Kidney (tissue), 14 donors: ENCODE measurements around the gene UTS2. TPM values are rescaled to one million over a fixed set of nuclear protein-coding genes. Genes with fewer than 3 reads are reported as not detected.

ENCODE experiments used
- DNase-seq, 5 donors: peaks; one replicate each; pipeline ENCODE4 v3.0.0-alpha.2; 2013 to 2020
- FAIRE-seq: peaks from 2 replicates; lab custom pipeline; 2012; peaks lifted over from hg19 to GRCh38; lab: Jason Lieb, UNC
- H3K27ac ChIP-seq, 2 donors: one replicate each; pipeline ENCODE4 v1.7.0; 2013; ENCODE audit warnings: low read depth in 2 of 2, low read length in 2 of 2, inconsistent platforms in 1 of 2
- H3K27me3 ChIP-seq: one replicate; pipeline ENCODE4 v1.7.1; 2013; ENCODE audit warnings: low read length, inconsistent platforms; ENCODE audit not compliant: control insufficient read depth, insufficient read depth
- H3K36me3 ChIP-seq, 3 donors: one replicate each; pipeline versions ENCODE4 v1.7.0 to v1.7.1; 2013; ENCODE audit warnings: low read length in 3 of 3, control low read depth in 1 of 3, inconsistent platforms in 1 of 3; ENCODE audit not compliant: insufficient read depth in 3 of 3, control insufficient read depth in 2 of 3
- H3K4me1 ChIP-seq, 3 donors: one replicate each; pipeline versions ENCODE4 v1.7.0 to v1.7.1; 2013; ENCODE audit warnings: low read length in 3 of 3, inconsistent platforms in 1 of 3, low read depth in 1 of 3; ENCODE audit not compliant: control insufficient read depth in 2 of 3, insufficient read depth in 2 of 3
- H3K4me3 ChIP-seq, 3 donors: one replicate each; pipeline versions ENCODE4 v1.7.0 to v1.8.1; 2013; ENCODE audit warnings: low read length in 3 of 3, control low read depth in 1 of 3, inconsistent platforms in 1 of 3
- H3K9ac ChIP-seq, 3 donors: one replicate each; pipeline versions ENCODE4 v1.7.0 to v1.7.1; 2013; ENCODE audit warnings: low read length in 3 of 3, control low read depth in 1 of 3, inconsistent platforms in 1 of 3
- H3K9me3 ChIP-seq, 3 donors: one replicate each; pipeline versions ENCODE4 v1.7.0 to v1.7.1; 2013; ENCODE audit warnings: low read length in 3 of 3, control low read depth in 1 of 3, inconsistent platforms in 1 of 3; ENCODE audit not compliant: control insufficient read depth in 2 of 3, insufficient read depth in 1 of 3
- intact Hi-C: fragments of 100-400 bp; cut with DNase I; formaldehyde crosslinking; loops from one replicate; pipeline ENCODE4 v1.11.1; 2022
- polyA plus RNA-seq: library from polyadenylated mRNA; stranded (reverse); fragments of 350-450 nt; fragmentation: Illumina TruSeq; extraction: RNeasy Lipid Tissue Mini Kit (QIAGEN cat#74804); gene quantifications from one replicate; pipeline ENCODE4 v1.2.3, GENCODE V29; 2014; ENCODE audit warnings: low read depth, low replicate concordance; ENCODE audit not compliant: insufficient read depth
- total RNA-seq: library from RNA; stranded (reverse); fragmentation: NEBNext Ultra II Directional; extraction: Animal tissue kit (Norgen Biotek cat#: 25700); gene quantifications from one replicate; pipeline ENCODE4 v1.2.1, GENCODE V29; 2021
- TF ChIP-seq, protein P1 (sequence below): IDR thresholded peaks from 3 replicates; pipeline ENCODE4 v1.5.1; 2012; ENCODE audit warnings: mild to moderate bottlenecking, moderate library complexity, borderline replicate concordance; ENCODE audit not compliant: insufficient read depth; ENCODE audit errors: extremely low read depth
- donor health status: control.
- donor health status: control.
- donor health status: control.
- donor health status: control.
- donor health status: control.
- donor health status: DM: yes; HTN: yes; CAD: no.
- donor health status: Normal renal cell carcinoma (clear cell type).

The UTS2 gene
- total and polyA plus RNA-seq, 2 donors from 2014 or later = 0.72 TPM; not detected in 1

DNA sequence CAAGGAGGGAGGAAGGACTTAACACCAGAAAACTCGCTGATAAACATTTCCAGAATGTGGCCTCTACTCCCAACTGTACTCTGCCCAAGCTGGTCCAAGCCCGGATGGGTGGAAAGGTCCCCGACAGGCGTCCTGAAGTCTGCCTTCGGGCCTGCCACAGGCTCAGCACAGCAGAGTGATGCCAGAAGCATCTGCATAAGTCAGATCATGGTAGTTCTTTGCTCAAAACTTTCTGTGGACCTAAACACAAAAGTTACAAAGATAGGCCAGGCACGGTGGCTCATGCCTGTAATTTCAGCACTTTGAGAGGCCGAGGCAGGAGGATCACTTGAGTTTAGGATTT is 790 bp upstream of the UTS2 start:
- no peak overlapping the region for H3K27ac ChIP-seq
- peaks cover 0 to 2% (median 0%) of the 10 kb centered on the region in 3 donors for H3K36me3 ChIP-seq
- DNase-seq (no peak), FAIRE-seq (no peak)
- TF ChIP-seq, protein P1, sequence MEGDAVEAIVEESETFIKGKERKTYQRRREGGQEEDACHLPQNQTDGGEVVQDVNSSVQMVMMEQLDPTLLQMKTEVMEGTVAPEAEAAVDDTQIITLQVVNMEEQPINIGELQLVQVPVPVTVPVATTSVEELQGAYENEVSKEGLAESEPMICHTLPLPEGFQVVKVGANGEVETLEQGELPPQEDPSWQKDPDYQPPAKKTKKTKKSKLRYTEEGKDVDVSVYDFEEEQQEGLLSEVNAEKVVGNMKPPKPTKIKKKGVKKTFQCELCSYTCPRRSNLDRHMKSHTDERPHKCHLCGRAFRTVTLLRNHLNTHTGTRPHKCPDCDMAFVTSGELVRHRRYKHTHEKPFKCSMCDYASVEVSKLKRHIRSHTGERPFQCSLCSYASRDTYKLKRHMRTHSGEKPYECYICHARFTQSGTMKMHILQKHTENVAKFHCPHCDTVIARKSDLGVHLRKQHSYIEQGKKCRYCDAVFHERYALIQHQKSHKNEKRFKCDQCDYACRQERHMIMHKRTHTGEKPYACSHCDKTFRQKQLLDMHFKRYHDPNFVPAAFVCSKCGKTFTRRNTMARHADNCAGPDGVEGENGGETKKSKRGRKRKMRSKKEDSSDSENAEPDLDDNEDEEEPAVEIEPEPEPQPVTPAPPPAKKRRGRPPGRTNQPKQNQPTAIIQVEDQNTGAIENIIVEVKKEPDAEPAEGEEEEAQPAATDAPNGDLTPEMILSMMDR = no peak
- intact Hi-C loops = no loop called here
- H3K9me3 ChIP-seq = no peaks in the 10 kb centered on the region
- no peak overlapping the region for H3K4me3 ChIP-seq
- H3K27me3 ChIP-seq = no peaks in the 10 kb centered on the region
- no peak overlapping the region for H3K9ac ChIP-seq
- H3K4me1 ChIP-seq = no peaks in the 10 kb centered on the region

DNA sequence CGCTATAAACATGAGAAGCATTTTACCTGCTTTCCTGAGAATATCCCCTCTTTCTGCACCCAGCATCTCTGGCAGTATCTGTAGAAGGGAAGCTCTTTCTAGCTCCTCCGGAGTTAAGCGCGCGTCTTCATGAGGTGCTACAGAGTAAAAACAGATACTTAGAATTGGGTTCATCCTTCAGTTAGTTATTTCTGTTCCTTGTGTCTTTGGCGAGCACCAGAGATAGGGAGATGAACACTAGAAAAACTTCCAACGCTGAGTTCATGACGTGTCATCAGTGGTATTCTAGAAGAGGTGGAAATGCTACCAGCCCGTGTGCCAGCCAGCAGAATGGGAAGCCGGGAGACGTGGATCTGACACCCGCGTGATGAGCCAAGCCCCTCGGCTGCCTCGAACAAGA is 2.1 kb downstream of the UTS2 start:
- FAIRE-seq (no peak), DNase-seq (no peak)
- intact Hi-C loops = no loop called here
- TF ChIP-seq, protein P1 = no peak
- Histone ChIP-seq H3K9ac (no peak overlapping the region), H3K36me3 (peaks cover 0 to 2% (median under 1%) of the 10 kb centered on the region in 3 donors), H3K4me1 (no peaks in the 10 kb centered on the region), H3K4me3 (no peak overlapping the region), H3K27me3 (no peaks in the 10 kb centered on the region), H3K9me3 (no peaks in the 10 kb centered on the region), H3K27ac (no peak overlapping the region)

DNA sequence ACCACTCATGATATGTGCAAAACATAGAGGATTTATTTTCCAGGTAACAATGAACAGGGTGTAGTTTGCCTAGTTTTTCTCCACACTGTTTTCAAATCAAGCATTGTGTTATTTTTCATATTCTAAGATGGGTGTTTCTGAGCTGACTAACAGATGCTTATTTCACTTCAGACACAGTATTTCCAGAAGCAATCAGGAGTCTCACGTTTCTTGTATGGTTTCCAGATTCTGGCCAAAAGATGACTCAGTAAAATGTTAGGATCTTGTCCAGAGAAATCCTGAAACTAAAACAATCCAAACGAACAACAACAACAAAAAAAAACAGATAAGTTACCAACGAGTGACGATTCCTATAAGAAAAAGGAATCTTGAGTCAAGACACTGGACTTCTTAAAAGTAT is 5.3 kb downstream of the UTS2 start:
- Histone ChIP-seq H3K36me3 (peaks cover 0 to 24% (median 14%) of the 10 kb centered on the region in 3 donors), H3K9ac (no peak overlapping the region), H3K4me3 (no peak overlapping the region), H3K4me1 (no peaks in the 10 kb centered on the region), H3K27me3 (no peaks in the 10 kb centered on the region), H3K27ac (no peak overlapping the region), H3K9me3 (no peaks in the 10 kb centered on the region)
- TF ChIP-seq, protein P1 = no peak
- FAIRE-seq = no peak
- intact Hi-C loops = no loop called here
- DNase-seq = no peak

DNA sequence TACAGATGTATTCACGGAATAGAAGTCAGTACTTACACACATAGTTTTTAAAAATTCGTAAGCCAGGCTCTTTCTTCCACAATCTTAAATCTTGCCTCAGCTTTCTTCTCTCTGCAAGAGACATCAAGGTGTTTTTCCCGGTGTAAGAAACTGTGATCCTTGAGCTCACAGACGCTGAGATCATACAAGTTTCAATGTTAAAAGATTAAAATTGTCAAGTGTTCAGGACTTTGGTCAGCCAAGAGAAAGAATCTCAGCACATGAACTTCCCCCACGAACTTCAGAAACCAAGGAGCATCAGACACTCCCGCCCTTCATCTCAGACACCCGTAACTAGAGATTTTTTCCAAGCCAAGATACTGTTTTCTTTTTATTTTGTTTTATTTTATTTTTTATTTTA is 6.2 kb downstream of the UTS2 start:
- TF ChIP-seq, protein P1 = no peak
- no peak overlapping the region for H3K9ac ChIP-seq
- no peak overlapping the region for H3K27ac ChIP-seq
- H3K36me3 ChIP-seq = peaks cover 0 to 30% (median 16%) of the 10 kb centered on the region in 3 donors
- H3K9me3 ChIP-seq = no peaks in the 10 kb centered on the region
- FAIRE-seq = no peak
- H3K4me1 ChIP-seq = no peaks in the 10 kb centered on the region
- no peak for DNase-seq
- no peak overlapping the region for H3K4me3 ChIP-seq
- intact Hi-C loops = no loop called here
- H3K27me3 ChIP-seq = no peaks in the 10 kb centered on the region
